NOMO-1 (cell line): Measurements from ENCODE around the gene PXT1.
"Not testable (repeated sequence)": the region's sequence is repeated elsewhere in the genome, so short reads cannot be mapped to it uniquely, and the experiment has no call there.

Experiments used
- DNase-seq, 2 experiments: peaks; one replicate each; lab custom pipeline; 2025; ENCODE audit not compliant: unreplicated experiment in 2 of 2; lab: John Stamatoyannopoulos, UW

PXT1 gene

DNA sequence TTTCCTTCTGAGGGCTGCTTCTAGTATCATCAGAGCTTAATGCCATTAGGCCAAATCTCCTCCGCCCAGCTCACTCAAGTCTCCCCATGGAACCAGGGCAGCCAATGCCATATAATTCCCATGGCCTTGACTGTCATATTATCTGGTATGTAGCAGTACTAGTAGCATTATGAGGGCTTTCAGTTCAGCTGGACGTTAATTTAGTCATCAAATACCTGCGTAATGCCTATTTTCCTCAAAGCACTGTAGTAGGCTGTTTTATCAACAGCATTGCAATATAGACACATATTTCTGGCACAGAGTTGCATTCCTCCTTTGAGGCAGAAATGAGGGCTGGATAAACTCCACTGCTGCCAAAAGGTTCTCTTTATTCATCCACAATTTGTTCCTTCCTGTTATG lies 1.8 kb upstream of the PXT1 start:
- DNase-seq: no peak

- peak; percentile 21 to 44 for DNase-seq
Observed at GRCh38 chr6:36443471-36444428, 1.1 kb upstream of the PXT1 start.

DNA sequence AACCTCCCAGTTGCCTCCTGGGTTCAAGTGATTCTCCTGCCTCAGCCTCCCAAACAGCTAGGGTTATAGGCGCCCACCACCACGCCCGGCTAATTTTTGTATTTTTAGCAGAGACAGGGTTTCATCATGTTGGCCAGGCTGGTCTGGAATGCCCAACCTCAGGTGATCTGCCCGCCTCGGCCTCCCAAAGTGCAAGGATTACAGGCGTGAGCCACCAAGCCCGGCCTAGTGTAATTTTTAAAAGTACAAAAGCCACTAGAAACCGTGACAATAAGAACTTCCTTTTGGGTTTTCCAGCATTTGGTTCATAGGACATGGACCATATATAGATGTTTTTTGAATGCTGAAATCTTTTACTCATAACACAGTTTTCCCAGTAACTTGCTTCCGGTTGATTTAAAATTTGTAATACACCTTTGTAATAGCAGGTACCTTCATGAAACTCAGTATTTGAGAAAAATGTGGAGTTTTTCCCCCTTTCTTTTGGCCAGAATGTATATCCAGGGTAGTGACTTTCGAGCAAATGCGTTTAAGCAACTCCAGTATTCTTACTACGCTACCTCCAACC lies 467 bp downstream of the PXT1 start:
- no peak for DNase-seq

GRCh38 chr6:36441307-36441894 lies 1.3 kb downstream of the PXT1 start:
- DNase-seq: peak; percentile 94 to 95

DNA sequence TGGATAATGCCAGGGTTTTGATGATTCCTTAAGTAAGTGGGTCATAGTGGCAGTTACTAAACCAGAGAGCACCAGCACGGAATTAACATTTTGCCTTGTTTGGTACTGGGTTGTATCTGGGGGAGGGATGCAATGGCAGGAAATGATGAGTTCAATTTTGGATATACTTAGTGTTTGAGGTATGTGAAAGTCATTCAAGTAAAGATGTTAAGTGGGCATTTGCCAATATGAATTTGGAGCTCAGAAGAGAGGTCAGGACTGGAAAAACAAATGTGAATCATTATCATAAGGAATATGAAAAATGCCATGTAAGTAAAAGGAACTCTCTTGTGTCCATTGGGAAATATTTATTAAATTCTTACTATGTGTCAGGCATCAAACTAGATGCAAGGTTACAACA lies 6.2 kb downstream of the PXT1 start:
- DNase-seq: no peak

GRCh38 chr6:36432151-36432671 lies 10.4 kb downstream of the PXT1 start:
- DNase-seq: no peak

GRCh38 chr6:36431197-36431596 lies 11.5 kb downstream of the PXT1 start:
- no peak for DNase-seq

DNA sequence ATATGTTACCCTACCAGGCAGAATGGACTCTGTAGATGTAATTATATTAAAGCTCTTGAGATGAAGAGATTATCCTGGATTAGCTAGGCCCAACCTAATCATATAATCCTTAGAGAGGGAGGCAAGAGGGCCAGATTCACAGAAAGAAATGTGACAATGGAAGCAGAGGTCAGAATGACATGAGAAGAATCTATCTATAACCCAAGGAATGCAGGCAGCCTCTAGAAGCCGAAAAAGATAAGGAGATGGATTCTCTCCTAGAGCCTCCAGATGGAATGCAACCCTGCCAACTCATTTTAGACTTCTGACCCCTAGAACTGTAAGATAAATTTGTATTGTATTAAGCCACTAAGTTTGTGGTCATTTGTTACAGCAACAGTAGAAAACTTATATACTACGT lies 12.3 kb downstream of the PXT1 start:
- DNase-seq: no peak

DNA sequence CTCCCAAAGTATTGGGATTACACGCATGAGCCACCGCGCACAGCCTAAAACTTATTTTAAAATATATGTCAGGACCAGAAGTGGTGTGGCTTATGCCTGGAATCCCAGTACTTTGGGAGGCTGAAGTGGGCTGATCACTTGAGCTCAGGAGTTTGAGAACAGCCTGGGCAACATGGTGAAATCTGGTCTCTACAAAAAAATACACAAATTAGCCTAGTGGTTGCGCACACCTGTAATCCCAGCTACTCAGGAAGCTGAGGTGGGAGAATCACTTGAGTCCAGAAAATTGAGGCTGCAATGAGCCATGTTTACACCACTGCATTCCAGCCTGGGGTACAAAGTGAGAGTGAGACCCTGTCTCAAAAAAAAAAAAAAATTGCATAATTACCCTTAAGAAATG lies 13.7 kb downstream of the PXT1 start:
- no peak for DNase-seq

DNA sequence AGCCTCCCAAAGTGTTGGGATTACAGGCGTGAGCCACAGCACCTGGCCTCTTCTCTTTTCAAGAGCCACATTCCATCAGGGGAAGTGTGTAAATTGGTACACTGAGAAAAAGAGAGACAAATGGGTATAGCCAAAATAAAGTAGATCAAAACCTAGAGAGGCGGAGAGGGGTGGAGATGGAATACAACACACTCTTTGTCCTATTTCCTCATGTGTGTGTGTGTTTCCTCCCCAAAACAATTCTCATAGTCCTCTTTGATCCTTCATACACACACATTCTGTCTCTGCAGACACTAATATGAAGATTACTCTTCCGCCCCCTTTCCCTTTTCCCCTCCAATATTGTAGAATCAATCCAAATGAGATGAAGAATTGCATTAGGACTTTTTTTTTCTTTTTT lies 16.0 kb downstream of the PXT1 start:
- no peak for DNase-seq

GRCh38 chr6:36423101-36423824 lies 19.4 kb downstream of the PXT1 start:
- DNase-seq: peak; percentile 98 to 99

- no peak for DNase-seq
Observed at GRCh38 chr6:36422714-36423100, 19.9 kb downstream of the PXT1 start.

- peak; percentile 78 to 87 for DNase-seq
Observed at GRCh38 chr6:36419310-36419709, 23.3 kb downstream of the PXT1 start.

DNA sequence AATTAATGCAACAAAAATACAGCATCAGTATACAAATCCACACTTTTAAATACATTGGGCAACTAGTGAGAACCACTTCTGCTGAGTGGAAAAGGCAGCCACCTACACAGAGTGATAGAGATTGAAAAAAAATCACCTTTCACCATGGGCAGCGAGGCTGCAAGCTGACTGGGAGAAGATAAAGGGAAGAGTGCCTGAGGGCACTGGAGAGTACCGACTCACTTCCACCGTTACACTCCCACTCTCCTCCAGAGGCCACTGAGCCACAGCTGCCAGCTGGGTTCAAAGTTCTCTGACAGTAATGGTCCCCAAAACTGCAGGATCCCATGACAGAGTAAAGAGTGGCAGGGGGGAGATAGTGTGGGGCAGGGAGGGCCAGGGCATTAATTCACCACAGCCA lies 24.1 kb downstream of the PXT1 start:
- no peak for DNase-seq

DNA sequence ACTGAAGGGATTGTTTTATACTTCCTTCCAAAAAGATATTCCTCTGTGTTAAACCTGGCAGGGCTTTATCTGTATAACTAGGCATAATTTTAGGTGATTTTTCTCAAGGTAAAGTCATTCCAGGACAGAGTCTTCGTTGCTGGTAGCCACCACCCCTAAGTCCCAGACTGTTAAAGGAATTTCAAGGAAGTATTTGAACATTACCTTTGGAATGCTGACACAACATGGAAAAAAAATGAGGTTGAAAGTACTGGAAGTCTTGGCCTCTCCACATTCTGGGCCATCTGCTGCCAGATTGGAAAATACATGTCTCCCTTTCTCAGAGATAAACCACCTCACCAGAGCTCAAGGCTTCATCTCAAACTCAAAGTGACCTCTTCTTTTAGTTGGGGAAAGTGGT lies 28.2 kb downstream of the PXT1 start:
- DNase-seq: no peak

- DNase-seq: no peak
Observed at GRCh38 chr6:36413489-36414480, 28.9 kb downstream of the PXT1 start.

GRCh38 chr6:36409718-36410117 lies 32.9 kb downstream of the PXT1 start:
- not testable (repeated sequence) for DNase-seq

GRCh38 chr6:36404164-36404563 lies 38.5 kb downstream of the PXT1 start:
- no peak for DNase-seq

GRCh38 chr6:36402481-36402880 lies 40.2 kb downstream of the PXT1 start:
- no peak for DNase-seq

- DNase-seq: no peak
Observed at GRCh38 chr6:36399970-36400369, 42.7 kb downstream of the PXT1 start.
